NCI-H2107 (cell line): ENCODE data around the gene ALOX15.
"Not testable (repeated sequence)": the region's sequence is repeated elsewhere in the genome, so short reads cannot be mapped to it uniquely, and the experiment has no call there.

Experiments used
- DNase-seq: peaks from one replicate; lab custom pipeline; 2025; lab: John Stamatoyannopoulos, UW

ALOX15 gene, protein sequence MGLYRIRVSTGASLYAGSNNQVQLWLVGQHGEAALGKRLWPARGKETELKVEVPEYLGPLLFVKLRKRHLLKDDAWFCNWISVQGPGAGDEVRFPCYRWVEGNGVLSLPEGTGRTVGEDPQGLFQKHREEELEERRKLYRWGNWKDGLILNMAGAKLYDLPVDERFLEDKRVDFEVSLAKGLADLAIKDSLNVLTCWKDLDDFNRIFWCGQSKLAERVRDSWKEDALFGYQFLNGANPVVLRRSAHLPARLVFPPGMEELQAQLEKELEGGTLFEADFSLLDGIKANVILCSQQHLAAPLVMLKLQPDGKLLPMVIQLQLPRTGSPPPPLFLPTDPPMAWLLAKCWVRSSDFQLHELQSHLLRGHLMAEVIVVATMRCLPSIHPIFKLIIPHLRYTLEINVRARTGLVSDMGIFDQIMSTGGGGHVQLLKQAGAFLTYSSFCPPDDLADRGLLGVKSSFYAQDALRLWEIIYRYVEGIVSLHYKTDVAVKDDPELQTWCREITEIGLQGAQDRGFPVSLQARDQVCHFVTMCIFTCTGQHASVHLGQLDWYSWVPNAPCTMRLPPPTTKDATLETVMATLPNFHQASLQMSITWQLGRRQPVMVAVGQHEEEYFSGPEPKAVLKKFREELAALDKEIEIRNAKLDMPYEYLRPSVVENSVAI

GRCh38 chr17:4641297-4642195, at the start of gene ALOX15:
Gene ALOX15 (minus strand): TSS chr17:4641678. CDS start chr17:4641651, 27 bp downstream.
- no peak for DNase-seq

DNA sequence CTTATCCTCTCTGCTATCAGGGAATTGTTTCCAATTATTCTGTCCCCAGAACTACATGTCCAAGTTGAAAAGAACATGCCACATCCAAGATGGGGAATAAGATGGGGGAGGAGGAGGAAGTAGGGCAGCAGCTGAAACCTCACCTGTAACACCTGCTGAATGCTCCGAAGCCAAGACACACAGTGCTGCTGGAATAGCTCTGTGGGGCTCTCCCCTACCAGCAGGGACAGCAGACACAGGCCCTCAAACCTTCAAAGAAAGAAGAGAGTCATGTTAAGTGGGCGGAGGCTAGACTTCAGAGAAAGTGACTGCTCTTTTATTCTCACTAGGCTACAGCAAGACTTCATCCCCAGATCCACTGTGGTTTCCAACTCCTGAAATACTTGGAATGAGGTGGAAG, 49.3 kb upstream of the ALOX15 start:
- DNase-seq: no peak

GRCh38 chr17:4689872-4690271, 48.4 kb upstream of the ALOX15 start:
- DNase-seq: not testable (repeated sequence)

DNA sequence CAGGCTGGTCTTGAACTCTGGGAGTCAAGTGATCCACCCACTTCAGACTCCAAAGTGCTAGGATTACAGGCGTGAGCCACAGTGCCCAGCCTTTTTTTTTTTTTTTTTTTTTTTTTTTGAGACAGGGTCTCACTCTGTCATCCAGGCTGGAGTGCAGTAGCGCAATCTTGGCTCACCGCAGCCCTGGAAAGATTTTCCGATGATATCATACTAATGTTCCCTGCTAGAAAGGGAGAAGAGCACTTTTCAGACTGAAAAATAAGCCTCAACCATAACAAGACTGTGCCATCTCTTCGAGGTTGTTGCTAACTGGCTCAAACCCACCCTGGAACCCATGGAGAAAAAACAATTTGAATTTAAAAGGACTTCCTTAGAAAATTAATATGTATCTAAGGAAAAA, 42.3 kb upstream of the ALOX15 start:
- not testable (repeated sequence) for DNase-seq

- no peak for DNase-seq
Measured at GRCh38 chr17:4679658-4680057, 38.2 kb upstream of the ALOX15 start.

DNA sequence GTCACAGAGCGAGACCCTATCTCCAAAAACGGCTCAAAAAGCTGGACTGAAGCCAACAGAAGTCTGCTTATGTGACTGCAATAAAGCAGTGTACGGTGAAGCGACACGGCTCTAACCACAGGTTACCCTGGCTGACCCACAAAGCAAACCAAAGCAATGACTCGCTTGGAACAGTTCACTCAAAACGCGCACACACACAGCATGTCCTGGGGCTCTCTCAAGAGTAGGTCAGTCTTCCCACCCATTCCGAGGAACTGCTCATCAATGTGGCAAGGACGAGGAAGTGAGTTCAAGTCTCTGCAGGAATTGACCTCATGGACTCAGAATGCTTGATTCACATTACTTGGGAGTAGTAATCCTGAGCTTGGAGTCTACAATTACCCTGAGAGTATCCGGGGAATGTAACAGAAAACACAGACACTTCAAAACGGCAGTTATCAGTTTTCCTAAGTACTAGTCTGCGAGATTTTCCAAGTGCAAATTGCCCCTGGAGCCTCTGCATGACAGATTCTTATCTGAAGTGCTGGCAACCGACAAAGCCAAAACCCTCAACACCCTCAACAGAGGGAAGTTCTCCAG, 37.1 kb upstream of the ALOX15 start:
- no peak for DNase-seq

DNA sequence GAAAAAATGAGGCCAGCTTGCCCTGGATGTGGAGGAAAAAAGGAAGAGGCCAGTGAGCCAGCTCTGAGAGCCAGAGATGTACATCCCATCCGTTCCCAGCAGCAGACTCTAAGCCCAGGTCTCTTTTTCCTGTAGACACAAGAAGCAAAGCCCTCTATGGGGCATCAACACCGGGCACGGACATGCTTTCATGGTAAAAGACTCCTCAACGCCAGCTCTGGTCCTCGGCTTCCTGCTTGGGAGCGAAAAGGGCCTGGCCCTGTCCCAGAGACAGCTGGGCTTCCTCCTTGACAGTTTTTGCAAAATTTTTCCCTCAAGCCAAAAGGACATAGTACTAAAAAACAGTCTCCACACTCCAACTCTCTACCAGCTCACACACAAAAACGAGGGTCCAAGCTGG, 35.3 kb upstream of the ALOX15 start:
- DNase-seq: no peak

DNA sequence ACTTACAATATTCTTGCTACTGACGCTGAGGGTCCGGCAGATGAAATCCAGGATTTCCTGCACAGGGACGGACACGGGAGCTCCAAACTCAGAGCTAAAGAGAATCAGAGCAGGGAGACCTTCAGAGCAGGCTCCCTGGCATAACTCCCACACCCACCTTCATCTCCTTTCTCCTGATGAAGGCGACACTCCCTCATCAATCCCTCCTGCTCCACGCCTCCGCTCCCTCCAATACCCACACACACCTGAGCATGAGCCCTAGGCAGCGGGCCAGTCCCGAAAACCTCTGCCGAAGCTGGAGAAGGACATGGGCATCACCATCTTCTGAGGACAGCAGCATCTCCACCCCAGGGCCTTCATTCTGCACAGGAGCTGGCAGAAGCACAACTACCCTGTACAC, 34.3 kb upstream of the ALOX15 start:
- DNase-seq: no peak

- DNase-seq: no peak
Measured at GRCh38 chr17:4674685-4674998, 33.2 kb upstream of the ALOX15 start.

- no peak for DNase-seq
Measured at GRCh38 chr17:4673986-4674684, 32.7 kb upstream of the ALOX15 start.

DNA sequence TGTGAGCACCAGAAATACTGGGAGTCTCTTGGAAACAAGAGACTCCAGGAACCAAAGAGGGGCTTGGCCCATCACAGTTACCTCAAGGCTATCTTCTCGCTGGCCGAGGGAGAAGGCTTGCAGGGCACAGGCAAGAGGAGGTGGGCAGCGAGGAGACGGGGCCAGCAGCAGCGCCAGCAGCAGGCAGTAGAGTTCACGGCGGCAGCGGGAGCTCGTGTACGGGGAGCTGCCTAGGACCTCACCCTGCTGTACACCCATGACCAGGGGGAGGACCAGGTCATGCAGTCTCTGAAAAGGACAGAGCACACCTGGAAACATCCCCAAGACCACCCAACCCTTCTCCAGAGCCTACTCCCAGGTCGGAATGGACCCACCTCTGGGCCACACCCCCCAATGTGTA, 31.7 kb upstream of the ALOX15 start:
- DNase-seq: no peak

- DNase-seq: no peak
Measured at GRCh38 chr17:4672751-4673150, 31.3 kb upstream of the ALOX15 start.

GRCh38 chr17:4672055-4672630, 30.7 kb upstream of the ALOX15 start:
- no peak for DNase-seq

DNA sequence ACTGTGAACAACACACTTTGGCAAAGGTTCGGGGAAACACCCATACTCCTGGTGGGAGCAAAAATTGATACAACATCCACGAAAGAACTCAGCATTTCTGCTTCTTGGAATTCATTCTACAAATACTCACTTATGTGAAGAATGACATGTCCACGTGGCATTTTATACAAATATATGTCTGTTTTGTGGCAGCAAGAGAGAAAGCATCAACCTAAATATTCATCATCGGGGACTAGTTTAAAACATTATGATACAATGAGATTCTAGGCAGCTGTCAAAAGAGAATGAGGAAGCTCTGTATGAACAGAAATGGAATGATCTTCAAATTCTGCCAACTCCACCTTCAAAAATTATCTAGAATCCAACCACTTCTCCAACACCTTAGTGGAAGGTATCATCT, 25.7 kb upstream of the ALOX15 start:
- no peak for DNase-seq

DNA sequence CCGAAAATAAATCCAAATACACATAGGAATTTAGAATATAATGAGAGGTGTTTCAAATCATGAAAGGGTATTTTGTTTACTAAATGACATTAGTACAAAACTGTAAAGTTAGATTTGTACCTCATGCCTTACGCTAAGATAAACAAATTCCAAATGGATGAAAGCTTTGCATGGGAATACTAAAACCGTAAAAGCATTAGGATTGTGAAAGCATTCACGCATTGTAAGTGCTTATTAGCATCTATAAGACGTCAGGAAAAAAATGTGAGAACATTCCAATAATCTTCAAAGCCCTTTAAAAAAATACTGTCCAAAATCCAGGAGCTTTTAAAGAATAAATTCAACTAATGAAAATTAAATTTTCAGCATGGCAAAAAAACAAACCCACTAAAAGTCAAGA, 24.8 kb upstream of the ALOX15 start:
- no peak for DNase-seq

- DNase-seq: no peak
Measured at GRCh38 chr17:4665027-4665426, 23.5 kb upstream of the ALOX15 start.

DNA sequence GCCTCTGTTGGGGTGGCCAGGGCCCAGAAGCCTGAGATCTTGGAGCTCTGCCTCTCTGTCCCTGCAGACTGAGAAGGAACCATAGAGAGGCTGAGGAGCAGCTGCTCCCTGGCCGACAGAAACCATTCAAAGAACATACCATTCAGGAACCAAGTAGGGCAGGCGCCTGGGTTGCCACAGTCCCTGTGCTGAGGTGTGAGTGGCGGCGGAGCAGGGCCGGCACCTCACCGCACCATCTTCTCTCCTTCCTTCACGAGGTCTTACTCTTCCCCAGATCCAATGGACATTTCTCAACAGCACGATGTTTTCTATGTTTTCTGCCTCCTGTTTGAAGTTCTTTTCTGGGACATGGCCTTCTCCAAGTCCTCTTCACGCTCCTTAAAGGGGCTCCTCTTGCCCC, 22.8 kb upstream of the ALOX15 start:
- DNase-seq: no peak

DNA sequence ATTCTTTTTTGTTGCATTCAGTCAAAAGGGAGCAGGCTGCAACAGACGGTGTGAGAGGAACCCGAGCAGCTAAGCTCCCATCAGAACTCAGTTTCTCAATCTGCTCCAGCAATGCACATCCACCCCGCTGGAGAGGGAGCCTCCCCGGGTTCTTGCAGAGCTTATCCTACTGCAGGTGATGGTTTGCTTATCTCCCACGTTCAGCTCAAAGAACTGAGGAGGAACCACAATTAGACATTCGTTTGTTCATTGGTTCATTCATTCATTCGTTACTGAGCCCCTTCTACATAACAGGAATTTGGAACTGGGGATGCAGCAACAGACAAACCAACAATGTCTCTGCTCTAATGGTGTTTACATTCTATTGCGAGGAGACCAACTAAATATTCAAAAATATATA, 22.2 kb upstream of the ALOX15 start:
- DNase-seq: no peak

GRCh38 chr17:4658478-4659305, 17.2 kb upstream of the ALOX15 start:
- DNase-seq: no peak

GRCh38 chr17:4657678-4658077, 16.2 kb upstream of the ALOX15 start:
- no peak for DNase-seq
